GM12872 (cell line): ENCODE results near the gene DNMBP.

Experiments
- TF ChIP-seq, protein P1 (sequence below): IDR thresholded peaks from 3 replicates; pipeline ENCODE4 v1.5.1; 2011; ENCODE audit warnings: low read depth, mild to moderate bottlenecking, low read length, moderate library complexity; ENCODE audit not compliant: insufficient read depth

DNMBP gene

DNA sequence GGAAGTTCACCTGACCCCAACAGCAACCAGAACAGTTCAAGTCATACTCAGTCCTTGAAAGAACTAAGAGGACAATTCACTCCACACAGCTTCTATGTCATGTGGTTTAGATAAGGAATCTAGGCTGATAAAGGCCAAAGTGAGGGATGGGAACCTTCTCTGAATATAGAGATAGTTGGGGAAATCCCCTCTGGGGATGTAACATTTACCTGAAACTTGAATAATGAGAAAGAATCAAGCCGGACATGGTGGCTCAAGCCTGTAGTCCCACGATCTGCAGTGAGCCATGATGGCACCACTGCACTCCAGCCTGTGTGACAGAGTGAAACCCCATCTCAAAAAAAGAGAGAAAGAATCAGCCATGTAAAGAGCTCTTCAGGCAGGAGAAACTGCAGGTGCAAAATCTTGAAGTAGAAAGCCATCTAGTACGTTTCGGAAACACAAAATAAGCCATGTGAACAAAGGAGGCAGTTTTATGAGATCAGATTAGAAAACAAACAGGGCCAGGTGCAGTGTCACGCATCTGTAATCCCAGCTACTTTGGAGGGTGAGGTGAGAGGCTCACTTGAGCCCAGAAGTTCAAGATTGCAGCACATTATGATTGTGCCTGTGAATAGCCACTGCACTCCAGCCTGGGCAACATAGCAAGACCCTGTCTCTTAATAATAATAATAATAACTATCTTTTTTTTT is 4.5 kb upstream of the DNMBP start:
- TF ChIP-seq, protein P1, sequence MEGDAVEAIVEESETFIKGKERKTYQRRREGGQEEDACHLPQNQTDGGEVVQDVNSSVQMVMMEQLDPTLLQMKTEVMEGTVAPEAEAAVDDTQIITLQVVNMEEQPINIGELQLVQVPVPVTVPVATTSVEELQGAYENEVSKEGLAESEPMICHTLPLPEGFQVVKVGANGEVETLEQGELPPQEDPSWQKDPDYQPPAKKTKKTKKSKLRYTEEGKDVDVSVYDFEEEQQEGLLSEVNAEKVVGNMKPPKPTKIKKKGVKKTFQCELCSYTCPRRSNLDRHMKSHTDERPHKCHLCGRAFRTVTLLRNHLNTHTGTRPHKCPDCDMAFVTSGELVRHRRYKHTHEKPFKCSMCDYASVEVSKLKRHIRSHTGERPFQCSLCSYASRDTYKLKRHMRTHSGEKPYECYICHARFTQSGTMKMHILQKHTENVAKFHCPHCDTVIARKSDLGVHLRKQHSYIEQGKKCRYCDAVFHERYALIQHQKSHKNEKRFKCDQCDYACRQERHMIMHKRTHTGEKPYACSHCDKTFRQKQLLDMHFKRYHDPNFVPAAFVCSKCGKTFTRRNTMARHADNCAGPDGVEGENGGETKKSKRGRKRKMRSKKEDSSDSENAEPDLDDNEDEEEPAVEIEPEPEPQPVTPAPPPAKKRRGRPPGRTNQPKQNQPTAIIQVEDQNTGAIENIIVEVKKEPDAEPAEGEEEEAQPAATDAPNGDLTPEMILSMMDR = no peak

DNA sequence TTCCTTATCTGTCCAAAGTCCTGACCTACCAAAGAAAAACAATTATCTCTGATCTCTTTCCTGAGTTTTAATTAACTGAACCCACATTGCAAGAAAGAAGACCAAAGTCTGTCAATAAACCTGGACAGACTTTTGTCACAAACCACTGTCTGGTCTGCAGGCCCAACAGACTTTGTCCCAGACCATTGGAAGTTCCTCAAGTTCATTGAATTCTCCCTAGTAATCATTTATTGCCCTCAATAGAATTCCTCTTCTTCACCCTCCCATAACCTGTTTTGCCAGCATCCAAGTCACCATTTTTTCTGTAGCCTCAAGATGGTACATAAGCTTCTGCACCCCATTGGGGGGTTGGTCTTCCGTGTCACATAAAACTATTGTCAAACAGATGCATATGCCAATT is 3.9 kb upstream of the DNMBP start:
- TF ChIP-seq, protein P1 = no peak

DNA sequence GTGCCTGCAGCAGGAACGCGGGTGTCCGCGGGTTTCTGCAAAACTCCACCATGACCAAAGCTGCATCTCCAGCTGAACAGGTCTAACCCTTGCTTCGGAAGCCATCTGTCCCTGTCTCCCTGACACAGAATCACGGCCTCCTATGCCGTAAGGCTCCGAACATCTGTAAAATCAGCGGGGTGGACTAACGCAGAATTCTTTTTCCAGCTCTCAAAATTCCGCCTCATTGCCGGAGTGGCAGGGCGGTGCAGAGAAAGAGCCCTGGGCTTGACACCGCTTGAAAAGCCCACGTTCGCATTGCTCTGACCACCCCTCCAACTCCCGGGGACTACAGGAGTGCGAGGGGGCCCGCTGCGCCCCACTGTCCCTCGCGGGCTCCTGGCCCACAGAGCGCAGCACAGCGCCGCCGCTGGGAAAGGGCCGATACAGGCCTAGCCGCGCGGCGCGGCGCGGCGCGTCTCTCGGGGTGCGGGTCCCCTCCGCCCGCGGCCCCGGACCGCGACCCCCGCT is 409 bp downstream of the DNMBP start:
- TF ChIP-seq, protein P1 = peak; percentile 61

DNA sequence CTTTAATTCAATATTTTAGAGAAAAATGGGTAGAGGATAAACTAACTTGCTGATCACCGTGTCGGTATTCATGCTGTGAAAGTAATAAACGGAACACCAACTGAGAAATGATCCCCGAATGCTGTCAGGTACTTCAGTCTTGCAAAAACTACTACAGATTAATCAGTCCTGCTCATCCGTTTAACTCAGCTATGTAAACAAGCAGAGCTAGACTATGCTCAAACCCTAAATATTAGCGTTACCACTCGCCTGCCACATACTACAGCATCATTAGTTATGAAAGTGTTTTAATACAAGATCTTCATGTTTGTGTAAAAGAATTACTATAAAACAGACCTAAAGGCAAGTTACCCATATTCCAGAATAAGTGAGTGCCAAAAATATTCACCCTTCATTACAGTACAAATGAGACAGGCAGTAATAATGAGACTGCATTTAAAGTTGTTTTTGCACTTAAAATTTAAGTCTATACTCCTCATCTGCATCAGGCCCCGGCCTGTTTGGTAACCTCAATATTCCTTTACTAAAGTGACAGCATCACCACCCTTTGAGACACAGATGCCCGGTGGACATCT is 952 bp downstream of the DNMBP start:
- TF ChIP-seq, protein P1 = no peak

- TF ChIP-seq, protein P1 = no peak
Observed at GRCh38 chr10:100008142-100008522, 1.6 kb downstream of the DNMBP start.

GRCh38 chr10:100007231-100008141 is 2.3 kb downstream of the DNMBP start:
- TF ChIP-seq, protein P1 = no peak

- TF ChIP-seq, protein P1 = no peak
Observed at GRCh38 chr10:100006243-100006886, 3.4 kb downstream of the DNMBP start.
